Measurements from ENCODE around the gene CTF1. TPM values are rescaled to one million over a fixed set of nuclear protein-coding genes. Genes with fewer than 3 reads are reported as not detected.

Gene CTF1
- polyA plus RNA-seq, 3 donors = 1.9 to 9.2 (median 5.8) TPM

DNA sequence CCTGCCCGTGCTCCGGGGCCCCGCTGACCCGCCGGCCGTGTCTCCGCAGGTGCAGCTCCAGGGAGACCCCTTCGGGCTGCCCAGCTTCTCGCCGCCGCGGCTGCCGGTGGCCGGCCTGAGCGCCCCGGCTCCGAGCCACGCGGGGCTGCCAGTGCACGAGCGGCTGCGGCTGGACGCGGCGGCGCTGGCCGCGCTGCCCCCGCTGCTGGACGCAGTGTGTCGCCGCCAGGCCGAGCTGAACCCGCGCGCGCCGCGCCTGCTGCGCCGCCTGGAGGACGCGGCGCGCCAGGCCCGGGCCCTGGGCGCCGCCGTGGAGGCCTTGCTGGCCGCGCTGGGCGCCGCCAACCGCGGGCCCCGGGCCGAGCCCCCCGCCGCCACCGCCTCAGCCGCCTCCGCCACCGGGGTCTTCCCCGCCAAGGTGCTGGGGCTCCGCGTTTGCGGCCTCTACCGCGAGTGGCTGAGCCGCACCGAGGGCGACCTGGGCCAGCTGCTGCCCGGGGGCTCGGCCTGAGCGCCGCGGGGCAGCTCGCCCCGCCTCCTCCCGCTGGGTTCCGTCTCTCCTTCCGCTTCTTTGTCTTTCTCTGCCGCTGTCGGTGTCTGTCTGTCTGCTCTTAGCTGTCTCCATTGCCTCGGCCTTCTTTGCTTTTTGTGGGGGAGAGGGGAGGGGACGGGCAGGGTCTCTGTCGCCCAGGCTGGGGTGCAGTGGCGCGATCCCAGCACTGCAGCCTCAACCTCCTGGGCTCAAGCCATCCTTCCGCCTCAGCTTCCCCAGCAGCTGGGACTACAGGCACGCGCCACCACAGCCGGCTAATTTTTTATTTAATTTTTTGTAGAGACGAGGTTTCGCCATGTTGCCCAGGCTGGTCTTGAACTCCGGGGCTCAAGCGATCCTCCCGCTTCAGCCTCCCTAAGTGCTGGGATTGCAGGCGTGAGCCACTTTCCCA lies 5.9 kb downstream of the CTF1 start:
- WGBS, 3 donors = 6 to 10% (median 7%) methylated on average over 77 to 99 of the region's 99 CpGs
- H3K27ac ChIP-seq (ENCODE audit: low read depth, low read length) = peak overlapping the region; percentile 3

DNA sequence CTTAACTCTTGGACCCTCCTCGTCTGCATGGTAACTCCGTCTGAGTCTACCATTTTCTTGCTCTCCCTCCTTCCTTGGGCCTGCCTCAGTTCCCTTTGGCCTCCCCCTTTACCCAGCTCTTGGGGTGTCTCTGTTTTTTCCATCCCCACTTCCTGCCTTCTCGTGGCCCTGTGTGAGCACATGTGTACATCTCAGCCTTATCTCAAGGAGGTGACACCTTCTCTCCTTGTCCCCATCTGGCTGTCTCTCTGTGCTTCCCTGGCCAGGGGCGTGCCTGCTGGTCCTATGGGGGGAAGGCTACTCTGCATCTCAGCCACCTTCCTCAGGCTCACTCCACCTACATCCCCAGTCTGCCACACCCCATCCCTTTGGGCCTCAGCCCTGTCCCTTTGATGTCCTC lies 6.6 kb downstream of the CTF1 start:
- no peak overlapping the region for H3K27ac ChIP-seq (ENCODE audit: low read depth, low read length)
- WGBS, 3 donors = 50 to 76% (median 67%) methylated on average over 4 of the region's 4 CpGs

DNA sequence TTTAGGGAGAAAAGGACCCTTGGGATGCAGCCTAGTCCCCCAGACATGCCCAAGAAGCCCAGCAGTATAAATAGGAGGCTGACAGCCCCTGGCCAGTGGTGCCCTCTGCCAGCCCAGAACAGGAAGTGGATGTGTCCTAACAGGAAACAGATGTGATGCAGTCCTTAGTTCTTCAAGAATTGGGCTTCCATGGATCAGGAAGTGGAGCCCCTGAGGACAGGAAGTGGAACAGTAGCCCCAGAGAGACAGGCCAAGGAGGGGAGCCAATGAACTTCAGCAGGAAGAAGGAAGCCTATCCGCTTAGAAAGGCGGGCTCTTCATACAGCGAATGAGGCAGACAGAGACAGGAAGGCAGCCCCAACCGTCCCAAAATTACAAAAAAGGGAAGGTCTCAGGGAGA lies 7.2 kb downstream of the CTF1 start:
- 23 to 76% (median 28%) methylated on average over 4 of the region's 4 CpGs for WGBS, 3 donors
- H3K27ac ChIP-seq (ENCODE audit: low read depth, low read length) = peak overlapping the region; percentile 4

DNA sequence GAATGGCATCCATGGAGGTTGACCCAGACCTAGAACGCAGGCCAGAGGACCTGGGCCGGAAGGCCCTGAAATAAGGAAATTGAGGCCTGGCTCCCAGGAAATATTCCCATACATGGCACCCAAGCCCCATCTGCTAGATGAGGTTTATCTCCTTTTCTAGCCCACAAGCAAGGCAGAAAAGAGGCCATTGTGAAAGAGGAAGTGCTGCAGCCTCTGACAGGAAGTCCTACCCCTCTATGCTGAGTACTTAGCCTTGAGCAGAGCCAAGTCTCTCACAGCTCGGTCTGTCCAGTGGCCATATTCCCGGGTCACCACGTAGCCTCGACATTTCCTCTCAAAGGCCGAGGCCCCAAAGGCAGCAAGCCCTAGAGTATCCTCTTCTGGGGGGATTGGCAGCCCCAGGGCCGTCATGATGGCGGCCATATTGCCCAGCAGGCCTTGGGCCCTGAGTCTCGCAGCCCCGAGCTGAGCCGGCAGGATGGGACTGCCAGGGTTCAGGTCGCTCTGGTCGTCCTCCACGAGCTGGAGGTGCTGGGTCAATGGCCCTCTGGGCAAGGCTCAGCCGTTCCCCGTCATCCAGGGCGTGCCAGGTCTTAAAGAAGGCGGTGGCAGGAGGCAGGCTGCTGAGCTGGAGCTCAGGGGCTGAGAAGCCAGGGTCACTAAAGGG lies 7.8 kb downstream of the CTF1 start:
- peak overlapping the region; percentile 4 for H3K27ac ChIP-seq (ENCODE audit: low read depth, low read length)

DNA sequence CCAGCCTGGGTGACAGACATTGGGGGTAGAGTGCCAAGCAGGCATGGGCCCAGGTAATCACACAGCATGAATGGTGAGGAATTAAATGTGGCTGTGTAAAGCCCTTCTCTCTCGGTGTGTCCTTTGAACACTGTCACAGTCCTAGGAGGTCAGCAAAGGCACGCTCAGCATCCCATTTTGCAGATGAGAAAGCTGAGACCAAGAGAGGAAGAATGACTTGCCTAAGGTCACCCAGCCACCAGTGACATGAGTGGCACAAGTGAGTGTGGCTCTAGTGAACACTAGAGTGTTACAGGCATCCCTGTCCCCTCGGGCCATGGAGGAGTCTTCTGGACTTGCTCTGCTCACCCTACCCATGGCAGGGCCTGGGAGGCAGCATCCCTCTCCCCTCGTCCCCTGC lies 10.7 kb downstream of the CTF1 start:
- no peak overlapping the region for H3K27ac ChIP-seq (ENCODE audit: low read depth, low read length)
- 86 to 92% (median 90%) methylated on average over 4 of the region's 4 CpGs for WGBS, 3 donors

More for the DNA sequence above, 7.8 kb downstream of the CTF1 start:
- WGBS, 3 donors = 70 to 85% (median 76%) methylated on average over 18 to 19 of the region's 19 CpGs

DNA sequence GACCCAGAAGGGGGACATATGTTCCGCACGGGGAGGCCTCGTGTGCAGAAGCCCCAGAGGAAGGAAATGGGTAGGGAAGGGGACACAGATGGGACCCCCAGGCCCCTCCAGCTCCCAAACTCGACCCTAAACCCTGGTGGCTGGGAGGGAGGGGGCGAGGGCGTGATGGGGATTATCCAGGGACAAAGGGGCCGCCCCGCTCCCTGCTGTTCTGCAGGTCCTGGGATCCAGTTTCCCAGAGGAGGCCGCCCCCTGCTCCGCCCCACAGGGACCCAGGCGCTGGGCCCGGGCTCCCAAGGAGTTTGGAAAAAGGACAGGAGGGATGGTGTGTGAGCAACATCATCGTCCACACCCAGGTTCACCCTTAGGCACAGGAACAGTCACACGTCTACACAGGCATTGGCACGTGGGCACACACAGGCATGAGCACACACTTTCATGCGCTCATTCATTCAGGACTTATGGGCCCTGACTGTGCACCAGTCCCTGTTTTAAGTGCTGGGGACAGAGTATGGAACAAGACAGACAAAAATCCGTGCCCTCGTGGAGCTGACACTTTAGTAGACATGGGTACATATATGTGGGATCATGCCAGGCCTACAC lies 14.1 kb downstream of the CTF1 start:
- no peak overlapping the region for H3K27ac ChIP-seq (ENCODE audit: low read depth, low read length)
- WGBS, 3 donors = 68 to 73% (median 70%) methylated on average over 18 of the region's 18 CpGs

DNA sequence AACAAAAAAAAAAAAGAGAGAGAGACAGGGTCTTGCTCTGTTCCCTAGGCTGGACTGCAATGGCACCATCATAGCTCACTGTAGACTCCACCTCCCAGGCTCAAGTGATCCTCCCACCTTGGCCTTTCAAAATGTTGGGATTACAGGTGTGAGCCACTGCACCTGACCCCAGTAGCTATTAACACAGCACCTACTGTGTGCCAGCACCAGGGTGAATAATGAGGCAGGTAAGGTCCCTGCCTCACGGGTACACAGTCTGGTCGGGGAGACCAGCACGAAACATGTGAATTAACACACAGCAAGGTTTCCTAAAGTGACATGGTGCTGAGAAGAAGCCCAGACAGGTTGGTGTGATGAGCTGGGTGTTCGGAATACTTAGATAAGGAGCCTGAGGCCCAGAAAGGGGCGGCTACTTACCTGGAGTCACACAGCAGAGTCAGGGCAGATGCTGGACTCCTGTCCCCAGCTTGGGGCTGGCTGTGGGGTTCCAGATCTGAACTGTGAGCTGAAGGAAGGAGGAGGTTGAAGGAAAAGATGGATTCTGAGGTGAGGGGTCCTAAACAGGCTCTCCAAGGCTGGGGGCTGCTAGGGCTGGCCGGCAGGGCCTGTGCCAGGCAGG lies 16.5 kb downstream of the CTF1 start:
- H3K27ac ChIP-seq (ENCODE audit: low read depth, low read length) = no peak overlapping the region
- WGBS, 3 donors = 89 to 94% (median 90%) methylated on average over 6 of the region's 6 CpGs

DNA sequence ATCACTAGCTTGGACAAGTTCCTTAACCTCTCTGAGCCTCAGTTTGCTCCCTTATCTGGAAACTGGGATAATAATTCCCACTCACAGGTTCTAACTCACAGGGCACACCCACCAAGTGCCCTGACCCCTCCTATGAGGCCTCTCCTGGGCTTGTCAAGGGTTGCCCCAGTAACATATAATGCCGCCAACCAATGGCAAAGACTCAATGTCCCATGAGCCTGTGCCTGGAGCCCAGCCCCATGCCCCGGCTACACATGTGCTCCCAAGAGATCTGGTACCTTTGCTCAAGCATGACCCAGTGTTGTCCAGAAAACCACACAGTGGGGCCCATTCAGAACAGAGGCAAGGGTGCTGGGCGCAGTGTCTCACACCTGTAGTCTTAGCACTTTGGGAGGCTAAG lies 18.4 kb downstream of the CTF1 start:
- WGBS, 3 donors = 91 to 97% (median 93%) methylated on average over 3 of the region's 3 CpGs
- no peak overlapping the region for H3K27ac ChIP-seq (ENCODE audit: low read depth, low read length)

DNA sequence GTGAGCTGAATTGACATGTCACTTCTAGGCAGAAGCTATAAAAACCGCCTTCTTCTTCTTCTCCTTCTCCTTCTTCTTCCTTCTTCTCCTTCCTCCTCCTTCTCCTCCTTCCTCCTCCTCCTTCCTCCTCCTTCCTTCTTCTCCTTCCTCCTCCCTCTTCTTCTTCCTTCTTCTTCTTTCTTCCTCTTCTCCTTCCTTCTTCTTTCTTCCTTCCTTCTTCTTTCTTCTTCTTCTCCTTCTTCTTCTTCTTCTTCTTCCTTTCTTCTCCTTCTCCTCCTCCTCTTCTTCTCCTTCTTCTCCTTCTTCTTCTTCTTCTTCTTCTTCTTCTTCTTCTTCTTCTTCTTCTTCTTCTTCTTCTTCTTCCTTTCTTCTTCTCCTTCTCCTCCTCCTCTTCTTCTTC lies 22.2 kb downstream of the CTF1 start:
- WGBS, 3 donors = 64 to 72% (median 64%) methylated on average over 1 of the region's 1 CpG
- H3K27ac ChIP-seq (ENCODE audit: low read depth, low read length) = no peak overlapping the region

DNA sequence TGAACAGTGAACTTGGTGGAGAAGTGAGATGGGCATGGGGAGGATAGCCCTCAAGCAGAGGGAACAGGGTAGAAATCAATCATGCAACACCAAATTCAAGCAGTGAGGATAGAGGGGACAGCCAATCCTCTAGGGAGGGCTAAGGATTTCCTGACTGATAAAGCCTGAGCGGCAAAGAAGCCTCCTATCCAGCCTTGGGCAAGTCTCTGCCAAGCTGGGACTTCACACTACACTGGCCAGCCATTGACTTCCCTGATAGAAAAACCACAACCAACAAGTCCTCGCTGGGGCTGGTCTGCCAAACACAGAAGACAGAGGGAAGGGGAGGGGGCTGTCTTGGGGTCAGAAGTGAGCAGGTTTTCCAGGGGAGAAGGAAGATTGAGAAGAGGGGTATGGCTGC lies 24.5 kb downstream of the CTF1 start:
- WGBS, 3 donors = 48 to 70% (median 66%) methylated on average over 2 of the region's 2 CpGs
- H3K27ac ChIP-seq (ENCODE audit: low read depth, low read length) = no peak overlapping the region

DNA sequence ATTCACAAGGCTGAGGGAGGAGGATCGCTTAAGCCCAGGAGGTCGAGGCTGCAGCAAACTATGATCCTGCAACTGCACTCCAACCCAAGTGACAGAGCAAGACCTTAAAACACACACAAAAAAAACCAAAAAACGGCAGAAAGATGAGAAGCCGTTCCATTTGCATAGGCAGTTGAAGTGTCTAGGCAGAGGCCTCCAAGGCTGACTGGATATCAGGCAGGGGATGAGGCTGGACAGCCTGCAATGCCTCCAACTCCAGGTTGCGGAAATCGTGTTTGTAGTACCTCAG lies 25.0 kb downstream of the CTF1 start:
- H3K27ac ChIP-seq (ENCODE audit: low read depth, low read length) = peak overlapping the region; percentile 60
- WGBS, 3 donors = 21 to 26% (median 26%) methylated on average over 6 of the region's 6 CpGs

DNA sequence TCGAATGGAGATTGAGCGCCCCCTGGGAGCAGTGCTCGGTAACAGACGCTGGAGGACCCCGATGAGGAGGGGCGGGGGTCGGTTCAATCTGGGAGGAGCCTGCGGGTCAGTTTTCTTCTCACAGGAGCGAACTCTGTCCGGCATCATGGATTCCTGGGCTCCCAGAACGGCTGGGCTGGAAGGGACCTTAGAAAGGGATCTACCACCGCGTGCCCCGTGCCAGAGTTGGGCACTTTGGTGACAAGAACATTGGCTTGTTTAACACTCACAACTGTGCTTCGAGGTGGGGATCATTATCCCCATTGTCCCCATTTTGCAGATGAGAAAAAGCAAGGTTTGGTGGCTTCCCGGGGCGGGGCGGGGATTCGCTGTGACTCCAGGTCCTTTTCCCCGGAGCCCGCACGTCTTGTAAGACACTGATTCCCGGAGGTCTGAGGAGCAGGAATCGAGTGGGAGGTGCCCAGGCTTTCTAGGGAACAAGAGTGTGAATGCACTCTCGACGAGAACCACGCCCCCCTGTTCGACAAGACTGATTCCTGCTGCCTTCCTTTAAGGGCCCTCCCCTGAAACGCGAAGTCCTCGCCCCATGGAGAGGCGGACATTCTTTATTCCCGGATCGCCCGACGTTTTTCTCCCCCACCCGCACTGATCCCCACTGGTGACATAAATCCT lies 25.5 kb downstream of the CTF1 start:
- WGBS, 3 donors = 0 to 1% (median 0%) methylated on average over 37 of the region's 37 CpGs
- H3K27ac ChIP-seq (ENCODE audit: low read depth, low read length) = peak overlapping the region; percentile 60

DNA sequence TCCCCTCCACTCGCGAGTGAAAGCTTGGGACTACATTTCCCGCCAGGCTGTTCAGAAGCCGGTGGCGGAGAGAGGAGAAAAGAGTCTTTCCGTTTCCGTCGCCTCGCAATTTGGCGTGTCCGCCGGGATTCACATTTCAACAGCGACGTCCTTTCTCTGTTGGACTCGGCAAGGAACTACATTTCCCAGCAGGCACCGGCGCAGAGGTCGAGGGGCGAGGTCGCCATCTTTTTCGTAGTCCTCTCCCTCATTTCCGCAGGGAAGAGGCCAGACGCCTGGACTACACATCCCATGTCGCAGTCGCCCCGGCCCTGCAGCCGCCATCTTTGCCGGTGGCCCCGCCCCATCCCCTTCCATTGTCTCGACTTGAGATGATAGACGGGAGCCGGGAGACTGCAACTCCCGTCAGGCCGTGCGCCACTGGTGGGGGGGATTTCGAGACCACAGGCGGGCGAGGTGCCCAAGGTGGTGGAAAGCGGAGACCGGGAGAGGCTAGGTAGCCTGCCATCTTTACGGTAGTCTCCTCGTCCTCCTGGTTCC lies 26.1 kb downstream of the CTF1 start:
- peak overlapping the region; percentile 48 for H3K27ac ChIP-seq (ENCODE audit: low read depth, low read length)
- WGBS, 3 donors = 0 to 1% (median 1%) methylated on average over 42 of the region's 42 CpGs

DNA sequence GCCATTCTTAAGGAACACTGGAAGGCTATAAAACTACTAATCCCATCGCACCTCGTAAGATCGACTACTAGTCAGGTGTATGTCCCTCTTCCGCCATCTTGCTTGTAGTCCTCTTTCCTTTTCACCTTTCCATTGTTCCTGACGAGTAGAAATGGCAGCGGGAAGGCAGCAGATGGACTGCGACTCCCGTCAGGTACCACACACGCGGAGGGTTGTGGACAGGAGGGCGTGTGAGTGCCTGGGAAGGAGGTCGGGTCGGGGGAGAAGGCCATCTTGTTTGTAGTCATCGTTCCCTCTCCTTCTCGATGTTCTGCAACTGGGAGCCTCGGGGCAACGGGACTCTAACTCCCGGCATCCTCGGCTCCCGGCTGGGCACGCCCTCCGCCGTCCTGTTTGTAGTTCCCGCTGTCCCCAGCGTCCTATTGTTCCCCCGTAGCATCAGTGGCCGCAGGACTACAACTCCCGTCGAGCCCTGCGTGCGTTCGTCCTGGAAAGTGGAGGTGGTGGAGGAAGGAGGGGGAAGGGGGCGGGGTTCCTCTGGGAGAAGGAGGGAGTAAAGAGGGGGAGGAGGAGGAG lies 26.6 kb downstream of the CTF1 start:
- 0 to 1% (median 0%) methylated on average over 27 to 32 of the region's 33 CpGs for WGBS, 3 donors
- H3K27ac ChIP-seq (ENCODE audit: low read depth, low read length) = peak overlapping the region; percentile 48

DNA sequence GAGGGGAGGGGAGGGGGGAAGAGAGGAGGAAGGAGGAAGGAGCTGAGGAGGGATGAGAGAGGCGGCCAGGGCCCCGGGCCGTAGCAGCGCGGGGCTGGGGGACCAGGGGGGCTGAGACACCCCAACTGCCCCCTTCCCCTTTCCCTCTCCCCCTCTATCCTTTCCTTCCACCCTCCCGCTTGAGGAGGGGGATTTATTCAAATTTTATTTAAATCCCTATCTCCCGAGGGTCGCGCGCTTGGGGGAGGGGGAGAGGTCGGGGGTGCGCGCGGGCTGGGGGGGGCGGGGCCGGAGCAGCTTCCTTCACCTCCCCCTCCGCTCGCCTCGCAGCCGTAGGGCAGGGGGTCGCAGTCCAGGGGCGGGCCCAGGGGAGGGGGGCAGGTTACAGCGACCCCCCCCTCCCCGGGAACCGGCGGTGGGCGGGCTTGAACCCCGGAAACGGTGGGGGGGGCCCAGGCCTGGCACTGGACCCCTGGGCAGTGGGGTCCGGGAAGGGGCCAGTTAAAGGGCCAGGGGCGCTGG lies 27.2 kb downstream of the CTF1 start, which contains the start of gene FBXL19:
TSS of gene FBXL19 (plus strand) at position 19 of the 522 bp plus-strand sequence. CDS start 2,183 bp downstream, outside the sequence.
- WGBS, 3 donors = 1 to 2% (median 1%) methylated on average over 7 to 30 of the region's 31 CpGs
- H3K27ac ChIP-seq (ENCODE audit: low read depth, low read length) = peak within 1 kb of the TSS; percentile 48

DNA sequence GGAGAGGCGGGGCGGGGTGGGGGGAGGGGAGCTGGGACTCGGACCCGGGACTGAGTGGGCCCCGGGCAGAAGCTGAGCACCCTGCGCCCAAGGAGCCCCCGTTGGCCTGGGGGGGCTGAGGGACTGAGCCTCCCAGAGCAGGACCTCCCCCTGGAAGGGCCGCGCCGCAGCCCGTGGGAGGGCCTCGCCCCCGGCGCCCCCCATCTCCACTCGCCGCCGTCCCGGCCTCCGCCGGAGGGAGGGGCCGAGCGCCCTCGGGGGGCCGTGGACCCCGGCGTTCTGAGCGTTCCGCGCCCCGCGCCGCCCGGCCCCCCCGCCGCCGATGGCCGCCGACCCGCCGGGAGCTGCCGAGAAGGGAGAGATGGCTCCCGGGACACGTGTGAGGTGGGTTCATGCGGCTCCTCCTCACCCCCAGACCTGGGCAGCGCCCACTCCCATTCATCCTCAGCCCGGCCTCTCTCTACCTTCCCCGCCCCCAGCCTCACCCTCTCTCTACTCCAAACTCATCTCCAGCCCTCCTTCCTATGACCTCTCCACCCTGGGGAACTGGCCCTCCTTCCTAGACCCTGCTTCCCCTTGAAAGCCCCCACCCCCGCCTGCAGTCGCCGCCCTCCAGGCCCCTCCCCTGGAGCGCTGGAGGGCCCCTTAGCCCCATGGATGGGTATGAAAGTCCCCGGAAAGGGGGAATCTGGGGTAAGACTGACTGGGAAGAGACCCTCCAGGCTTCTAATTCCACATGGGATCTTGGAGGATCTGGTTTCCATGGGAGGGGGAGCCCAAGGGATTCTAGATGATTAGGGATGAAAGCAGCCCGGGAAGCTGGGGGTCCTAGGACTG lies 27.9 kb downstream of the CTF1 start:
- 4 to 15% (median 7%) methylated on average over 14 to 47 of the region's 53 CpGs for WGBS, 3 donors
- H3K27ac ChIP-seq (ENCODE audit: low read depth, low read length) = peak overlapping the region; percentile 10

Data from adipose tissue (tissue), 3 donors.